Measurements from ENCODE around the gene NHLRC1.

- TF ChIP-seq CTCF (IDR thresholded peaks at IDR 0.05) (no peak), POLR2AphosphoS5 (IDR thresholded peaks at IDR 0.05) (no peak)
Measured at GRCh38 chr6:18119236-18119635, 3.2 kb downstream of the NHLRC1 start.
